ENCODE data around the gene ATXN7L1. TPM values are rescaled to one million over a fixed set of nuclear protein-coding genes. Genes with fewer than 3 reads are reported as not detected.

The ATXN7L1 gene
- total RNA-seq, 4 donors from 2014 or later = 8.0 to 14.1 (median 10.6) TPM

- intact Hi-C loops (cut with DNase I) = no loop called here
- Histone ChIP-seq H3K9me3 (no peaks in the 10 kb centered on the region), H3K4me3 (no peak overlapping the region), H3K4me1 (no peaks in the 10 kb centered on the region), H3K27me3 (no peaks in the 10 kb centered on the region), H3K36me3 (peaks cover 0 to 19% (median 0%) of the 10 kb centered on the region in 3 donors), H3K27ac (no peak overlapping the region)
- TF ChIP-seq CTCF (IDR thresholded peaks at IDR 0.05) (no peak), POLR2A (IDR thresholded peaks at IDR 0.05) (no peak)
- 91 to 96% methylated on average over 5 of the region's 7 CpGs for WGBS, 2 donors
- DNase-seq = no peak
Measured at GRCh38 chr7:105745681-105746330, 130.6 kb downstream of the ATXN7L1 start.

- intact Hi-C loops (cut with DNase I) = no loop called here
Measured at GRCh38 chr7:105744258-105744657, 132.1 kb downstream of the ATXN7L1 start.

GRCh38 chr7:105743351-105744090 is 132.9 kb downstream of the ATXN7L1 start:
- WGBS, 2 donors = 68 to 85% methylated on average over 9 to 11 of the region's 11 CpGs
- DNase-seq = no peak
- Histone ChIP-seq H3K27ac (no peak overlapping the region), H3K4me3 (no peak overlapping the region), H3K4me1 (no peaks in the 10 kb centered on the region), H3K36me3 (peaks cover 0 to 5% (median 0%) of the 10 kb centered on the region in 3 donors), H3K27me3 (no peaks in the 10 kb centered on the region), H3K9me3 (no peaks in the 10 kb centered on the region)
- TF ChIP-seq POLR2A (IDR thresholded peaks at IDR 0.05) (no peak), CTCF (IDR thresholded peaks at IDR 0.05) (no peak)
- intact Hi-C loops (cut with DNase I) = no loop called here

More at GRCh38 chr7:105744258-105744657, 132.1 kb downstream of the ATXN7L1 start:
- no peak for DNase-seq
- Histone ChIP-seq H3K27ac (no peak overlapping the region), H3K36me3 (peaks cover 0 to 6% (median 0%) of the 10 kb centered on the region in 3 donors), H3K27me3 (no peaks in the 10 kb centered on the region), H3K4me1 (no peaks in the 10 kb centered on the region), H3K9me3 (no peaks in the 10 kb centered on the region), H3K4me3 (no peak overlapping the region)
- TF ChIP-seq CTCF (IDR thresholded peaks at IDR 0.05) (no peak), POLR2A (IDR thresholded peaks at IDR 0.05) (no peak)
- WGBS, 2 donors = 87 to 91% methylated on average over 1 of the region's 1 CpG

- Histone ChIP-seq H3K9me3 (no peaks in the 10 kb centered on the region), H3K36me3 (no peaks in the 10 kb centered on the region), H3K4me1 (no peaks in the 10 kb centered on the region), H3K27ac (no peak overlapping the region), H3K27me3 (no peaks in the 10 kb centered on the region), H3K4me3 (no peak overlapping the region)
- TF ChIP-seq CTCF (IDR thresholded peaks at IDR 0.05) (no peak), POLR2A (IDR thresholded peaks at IDR 0.05) (no peak)
- 32 to 62% methylated on average over 3 of the region's 3 CpGs for WGBS, 2 donors
- intact Hi-C loops (cut with DNase I) = no loop called here
- DNase-seq = no peak
Measured at GRCh38 chr7:105742787-105743186, 133.6 kb downstream of the ATXN7L1 start.

- TF ChIP-seq CTCF (IDR thresholded peaks at IDR 0.05) (no peak), POLR2A (IDR thresholded peaks at IDR 0.05) (no peak)
- Histone ChIP-seq H3K4me3 (no peak overlapping the region), H3K27me3 (no peaks in the 10 kb centered on the region), H3K36me3 (no peaks in the 10 kb centered on the region), H3K4me1 (no peaks in the 10 kb centered on the region), H3K9me3 (no peaks in the 10 kb centered on the region), H3K27ac (no peak overlapping the region)
- intact Hi-C loops (cut with DNase I) = no loop called here
- WGBS, 2 donors = 86 to 88% methylated on average over 2 to 4 of the region's 4 CpGs
- no peak for DNase-seq
Measured at GRCh38 chr7:105741982-105742381, 134.4 kb downstream of the ATXN7L1 start.

Data from esophagus squamous epithelium (tissue), 5 donors.